Vagina (tissue), 2 donors: ENCODE measurements around the gene MXD4. TPM values are rescaled to one million over a fixed set of nuclear protein-coding genes. Genes with fewer than 3 reads are reported as not detected.

ENCODE experiments used
- DNase-seq, 2 donors: peaks; one replicate each; pipeline ENCODE4 v3.0.0-alpha.2; 2017; ENCODE audit errors: extremely low spot score in 2 of 2
- H3K27ac ChIP-seq: fragments of 200-600 bp; sonication (generic); one replicate; pipeline ENCODE4 v1.5.1; 2019
- H3K27me3 ChIP-seq: fragments of 200-600 bp; sonication (generic); one replicate; pipeline ENCODE4 v1.5.1; 2019
- H3K36me3 ChIP-seq, 2 donors: fragments of 200-600 bp; sonication (generic); one replicate each; pipeline ENCODE4 v1.5.1; 2017 to 2019
- H3K4me1 ChIP-seq: fragments of 200-600 bp; sonication (generic); one replicate; pipeline ENCODE4 v1.5.1; 2019
- H3K4me3 ChIP-seq, 2 donors: fragments of 200-600 bp; sonication (generic); 1 replicate in 1 of 2; 2 replicates in 1 of 2; pipeline ENCODE4 v1.5.1; 2016 to 2019
- H3K9me3 ChIP-seq: fragments of 200-600 bp; sonication (generic); one replicate; pipeline ENCODE4 v1.5.1; 2019
- CTCF ChIP-seq, 3 experiments: fragments of 450-650 bp in 2 of 3; fragments of 200-600 bp in 1 of 3; sonication (generic) in 1 of 3; IDR thresholded peaks; one replicate each; pipeline ENCODE4 v1.5.1; 2017 to 2019; ENCODE audit warnings: antibody characterized with exemption in 3 of 3, mild to moderate bottlenecking in 2 of 3, moderate library complexity in 2 of 3
- POLR2A ChIP-seq, 2 donors: fragments of 450-650 bp; IDR thresholded peaks; one replicate each; pipeline ENCODE4 v1.6.1; 2017; ENCODE audit warnings: antibody characterized with exemption in 2 of 2, mild to moderate bottlenecking in 2 of 2, moderate library complexity in 2 of 2
- POLR2AphosphoS5 ChIP-seq, 2 donors: sonication (generic); formaldehyde crosslinking; IDR thresholded peaks; one replicate each; pipeline ENCODE4 v1.9.0; 2017; ENCODE audit warnings: antibody characterized with exemption in 2 of 2, mild to moderate bottlenecking in 2 of 2, low read depth in 1 of 2; ENCODE audit not compliant: insufficient read depth in 1 of 2
- intact Hi-C: fragments of 100-400 bp; cut with DNase I; formaldehyde crosslinking; loops from one replicate; pipeline ENCODE4 v1.15.1; 2023
- total RNA-seq: library from RNA; depleted of rRNA; stranded (reverse); fragments of >200 nt; gene quantifications from one replicate; pipeline ENCODE4 v1.2.3, GENCODE V29; 2016

MXD4 gene
- total RNA-seq: 27.5 TPM

GRCh38 chr4:2261853-2262144, at the start of gene MXD4:
Gene MXD4, minus strand, starts transcription at chr4:2262109. Its CDS starts 129 bp downstream, at chr4:2261980.
- peaks cover 63% of the 10 kb centered on the region for H3K4me1 ChIP-seq
- no peak for TF ChIP-seq CTCF (IDR thresholded peaks at IDR 0.05)
- peak in 1 of 2 donors; percentile 41 for TF ChIP-seq POLR2A (IDR thresholded peaks at IDR 0.05)
- intact Hi-C loops: loop anchor here (1.0 to 10.0 kb wide), 3 partner anchors 153 to 276 kb away; partner anchors contain the start of genes CFAP99, FAM193A and ZFYVE28

GRCh38 chr4:2306773-2307410, 45.0 kb upstream of the MXD4 start:
- no peaks in the 10 kb centered on the region for H3K27me3 ChIP-seq
- intact Hi-C loops: no loop called here
- DNase-seq: peak in 1 of 2 donors; percentile 64
- peaks cover 4% of the 10 kb centered on the region for H3K9me3 ChIP-seq
- no peaks in the 10 kb centered on the region for H3K4me1 ChIP-seq
- TF ChIP-seq CTCF (IDR thresholded peaks at IDR 0.05) (no peak), POLR2AphosphoS5 (IDR thresholded peaks at IDR 0.05; ENCODE audit: insufficient read depth in 1 of 2, low read depth in 1 of 2) (no peak)
- no peak overlapping the region for H3K4me3 ChIP-seq
- H3K36me3 ChIP-seq: no peaks in the 10 kb centered on the region
- H3K27ac ChIP-seq: no peak overlapping the region

More at GRCh38 chr4:2261853-2262144, at the start of gene MXD4:
- no peaks in the 10 kb centered on the region for H3K36me3 ChIP-seq
- H3K27me3 ChIP-seq: no peaks in the 10 kb centered on the region
- DNase-seq: no peak
- H3K27ac ChIP-seq: peak within 1 kb of the TSS; percentile 93
- no peaks in the 10 kb centered on the region for H3K9me3 ChIP-seq
- peak within 1 kb of the TSS; percentile 83 to 93 for H3K4me3 ChIP-seq

GRCh38 chr4:2305766-2306501, 44.0 kb upstream of the MXD4 start:
- TF ChIP-seq POLR2AphosphoS5 (IDR thresholded peaks at IDR 0.05; ENCODE audit: insufficient read depth in 1 of 2, low read depth in 1 of 2) (no peak), POLR2A (IDR thresholded peaks at IDR 0.05) (no peak), CTCF (IDR thresholded peaks at IDR 0.05) (no peak)
- Histone ChIP-seq H3K4me1 (no peaks in the 10 kb centered on the region), H3K4me3 (no peak overlapping the region), H3K9me3 (peaks cover 4% of the 10 kb centered on the region), H3K27me3 (no peaks in the 10 kb centered on the region), H3K36me3 (no peaks in the 10 kb centered on the region), H3K27ac (no peak overlapping the region)
- intact Hi-C loops: no loop called here
- no peak for DNase-seq

- TF ChIP-seq CTCF (IDR thresholded peaks at IDR 0.05) (no peak), POLR2A (IDR thresholded peaks at IDR 0.05) (no peak), POLR2AphosphoS5 (IDR thresholded peaks at IDR 0.05; ENCODE audit: insufficient read depth in 1 of 2, low read depth in 1 of 2) (no peak)
- Histone ChIP-seq H3K27ac (no peak overlapping the region), H3K4me1 (no peaks in the 10 kb centered on the region), H3K9me3 (no peaks in the 10 kb centered on the region), H3K27me3 (no peaks in the 10 kb centered on the region), H3K36me3 (no peaks in the 10 kb centered on the region), H3K4me3 (no peak overlapping the region)
- intact Hi-C loops: no loop called here
- peak in 1 of 2 donors; percentile 93 for DNase-seq
Observed at GRCh38 chr4:2304877-2305561, 43.1 kb upstream of the MXD4 start.
